Activated effector memory CD4-positive, alpha-beta T cell treated with anti-CD3 and anti-CD28 coated beads, Interleukin-2, amount 50 U/mL, for 16 hours (primary cell): ENCODE measurements around the gene RIMKLA.

Experiments
- DNase-seq: peaks from one replicate; pipeline ENCODE4 v3.0.0-alpha.2; 2020

Gene RIMKLA

GRCh38 chr1:42431514-42431913 is 50.9 kb downstream of the RIMKLA start:
- no peak for DNase-seq

- no peak for DNase-seq
Observed at GRCh38 chr1:42432714-42433113, 52.1 kb downstream of the RIMKLA start.

- no peak for DNase-seq
Observed at GRCh38 chr1:42433369-42433768, 52.8 kb downstream of the RIMKLA start.

GRCh38 chr1:42434340-42434739 is 53.7 kb downstream of the RIMKLA start:
- DNase-seq = no peak

- DNase-seq = no peak
Observed at GRCh38 chr1:42439940-42440339, 59.3 kb downstream of the RIMKLA start.

- no peak for DNase-seq
Observed at GRCh38 chr1:42442662-42443061, 62.1 kb downstream of the RIMKLA start.

GRCh38 chr1:42449256-42449655 is 68.7 kb downstream of the RIMKLA start:
- no peak for DNase-seq

- no peak for DNase-seq
Observed at GRCh38 chr1:42450061-42450460, 69.5 kb downstream of the RIMKLA start.

GRCh38 chr1:42453386-42453785 is 72.8 kb downstream of the RIMKLA start:
- no peak for DNase-seq

- no peak for DNase-seq
Observed at GRCh38 chr1:42454403-42454802, 73.8 kb downstream of the RIMKLA start.

GRCh38 chr1:42456010-42456753 is 75.6 kb downstream of the RIMKLA start, which contains the start of the genes PPCS and ZMYND12:
TSS of gene PPCS (plus strand) at chr1:42456543. CDS start at chr1:42456566, 23 bp downstream.
TSS of gene ZMYND12 (minus strand) at chr1:42456022. CDS start at chr1:42455997, 25 bp downstream.
- peak; percentile 97 for DNase-seq

GRCh38 chr1:42456754-42457089 is 76.1 kb downstream of the RIMKLA start:
- DNase-seq = peak; percentile 85

- no peak for DNase-seq
Observed at GRCh38 chr1:42461196-42461595, 80.6 kb downstream of the RIMKLA start.

- peak; percentile 98 for DNase-seq
Observed at GRCh38 chr1:42462828-42463763, 82.5 kb downstream of the RIMKLA start, which contains the start of gene CCDC30. TSS of gene CCDC30 (plus strand) at chr1:42463286. CDS start at chr1:42480552, 17,266 bp downstream.

GRCh38 chr1:42463921-42464320 is 83.3 kb downstream of the RIMKLA start:
- no peak for DNase-seq

- no peak for DNase-seq
Observed at GRCh38 chr1:42466030-42466429, 85.4 kb downstream of the RIMKLA start.

- no peak for DNase-seq
Observed at GRCh38 chr1:42469727-42470126, 89.1 kb downstream of the RIMKLA start.
